NCI-H748 (cell line): ENCODE results near the gene IQSEC1.

Experiments used
- DNase-seq: peaks from one replicate; lab custom pipeline; 2025; ENCODE audit not compliant: unreplicated experiment; lab: John Stamatoyannopoulos, UW

IQSEC1 gene

DNA sequence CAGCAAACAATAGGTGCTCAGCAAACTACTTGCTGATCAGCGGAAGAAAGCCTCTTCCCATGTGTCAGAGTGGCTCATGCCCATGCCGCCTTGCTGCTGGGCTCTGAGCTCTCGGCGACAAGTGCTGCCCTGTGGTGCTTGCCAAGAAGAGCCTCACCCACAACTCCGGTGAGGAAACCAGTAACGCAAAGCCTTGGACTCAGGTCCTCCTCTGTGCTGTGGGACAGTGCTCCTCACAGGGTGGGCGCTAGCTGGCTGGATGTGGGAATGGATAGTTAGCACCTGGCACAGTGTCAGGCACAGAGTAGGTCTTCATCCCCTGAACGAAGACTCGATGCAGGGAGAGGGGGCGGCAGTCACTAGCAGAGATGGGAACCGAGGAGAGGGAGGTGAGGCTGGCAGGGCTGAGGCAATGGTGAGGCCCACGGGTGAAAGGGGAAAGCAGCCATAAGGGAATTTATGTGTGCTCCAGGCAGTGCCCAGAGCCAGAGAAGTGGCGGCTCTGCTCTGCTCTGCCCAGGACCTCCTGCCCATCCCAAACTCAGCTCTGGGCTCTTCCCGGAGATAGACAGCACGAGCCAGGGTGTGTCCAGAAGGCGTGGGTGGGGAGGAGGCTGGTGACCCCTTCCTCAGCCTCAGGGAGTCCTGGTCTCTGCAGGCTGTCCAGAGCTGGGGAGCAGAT, 55.7 kb downstream of the IQSEC1 start:
- DNase-seq: no peak

DNA sequence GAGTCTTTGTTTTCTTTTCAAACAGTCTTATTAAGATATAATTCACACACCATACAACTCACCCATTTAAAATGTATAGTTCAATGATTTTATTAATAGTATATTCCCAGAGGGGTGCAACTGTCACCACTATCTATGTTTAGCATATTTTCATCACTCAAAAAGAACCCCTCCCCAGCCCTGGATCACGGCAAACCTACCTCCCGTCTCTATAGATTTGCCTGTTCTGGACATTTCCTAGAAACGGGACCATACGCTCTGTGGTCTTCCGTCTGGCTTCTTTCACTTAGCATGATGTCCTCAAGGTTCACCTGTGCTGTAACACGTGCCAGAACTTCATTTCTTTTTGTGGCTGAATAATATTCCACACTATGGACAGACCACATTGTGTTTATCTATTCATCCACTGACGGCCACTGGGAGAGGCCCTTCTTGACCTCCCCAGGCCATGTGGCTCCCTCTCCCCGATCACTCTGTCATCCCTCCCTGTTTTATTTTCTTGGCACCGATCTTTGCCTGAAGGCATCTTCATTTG, 56.4 kb downstream of the IQSEC1 start:
- DNase-seq: no peak

DNA sequence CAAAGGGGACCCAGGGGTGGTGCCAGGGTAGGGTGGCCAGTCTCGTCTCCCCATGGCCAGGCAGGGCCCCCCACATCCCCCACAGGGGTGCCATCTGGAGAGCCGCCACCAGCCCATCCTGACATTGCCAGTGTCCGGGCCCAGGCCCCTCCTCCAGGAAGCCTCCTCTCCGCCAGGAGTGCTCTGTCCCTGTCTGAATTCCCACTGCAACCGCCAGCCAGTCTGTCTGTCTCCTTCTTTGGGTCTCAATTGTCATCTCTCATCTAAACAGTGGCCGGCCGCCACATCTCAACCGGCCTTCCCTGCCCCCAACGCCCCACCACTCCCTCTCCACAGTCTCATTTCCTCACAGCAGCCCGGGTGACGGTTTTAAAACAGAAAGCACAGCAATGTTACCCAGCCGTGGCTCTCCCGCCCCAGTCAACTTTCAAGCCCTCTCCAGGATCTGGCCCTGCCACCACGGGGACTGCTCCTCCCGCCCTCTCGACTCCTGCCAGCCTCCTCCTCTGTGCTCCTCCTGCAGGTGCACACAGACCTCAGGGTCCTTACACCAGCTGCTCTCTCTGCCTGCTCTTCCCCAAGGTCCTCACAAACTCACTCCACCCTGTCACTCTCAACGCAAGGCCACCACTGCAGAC, 57.0 kb downstream of the IQSEC1 start:
- no peak for DNase-seq

DNA sequence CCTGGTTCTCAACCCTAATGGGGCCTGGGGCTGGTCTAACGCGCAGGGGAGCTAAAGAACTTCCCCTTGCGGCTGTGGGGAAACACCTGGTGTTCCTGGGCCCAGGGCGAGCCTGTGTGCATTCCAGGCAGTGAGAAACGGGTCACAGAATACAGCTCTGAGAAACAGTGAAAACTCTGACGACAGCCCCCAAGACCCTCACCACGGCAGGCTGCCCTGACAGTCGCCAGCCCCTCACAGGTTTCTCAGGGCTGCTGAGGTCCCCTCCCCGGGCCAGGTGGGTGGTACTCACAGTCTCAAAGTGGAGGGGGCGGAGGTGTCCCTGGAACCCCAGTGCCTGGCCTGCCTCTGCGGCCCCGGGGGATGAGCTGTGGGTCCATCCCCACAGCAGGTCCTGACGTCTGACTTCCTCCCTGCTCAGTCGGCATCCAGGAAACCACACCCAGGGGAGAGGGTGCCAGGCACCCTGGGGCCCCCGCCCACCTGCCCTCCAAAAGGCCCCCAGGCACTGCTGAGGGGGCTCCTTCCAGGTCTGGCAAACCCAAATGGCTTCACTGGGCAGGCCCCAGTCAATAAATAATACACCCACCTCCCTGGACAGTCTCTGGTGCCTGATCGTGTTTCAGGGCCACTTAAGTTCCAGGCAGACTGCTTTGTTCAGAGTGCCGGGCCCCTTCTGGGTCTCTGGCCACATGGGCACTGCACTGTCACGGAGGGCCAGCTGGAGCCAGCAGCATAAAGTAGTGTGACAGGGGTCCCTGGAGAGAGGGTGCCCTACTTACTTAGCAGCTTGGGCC, 57.7 kb downstream of the IQSEC1 start:
- DNase-seq: no peak

DNA sequence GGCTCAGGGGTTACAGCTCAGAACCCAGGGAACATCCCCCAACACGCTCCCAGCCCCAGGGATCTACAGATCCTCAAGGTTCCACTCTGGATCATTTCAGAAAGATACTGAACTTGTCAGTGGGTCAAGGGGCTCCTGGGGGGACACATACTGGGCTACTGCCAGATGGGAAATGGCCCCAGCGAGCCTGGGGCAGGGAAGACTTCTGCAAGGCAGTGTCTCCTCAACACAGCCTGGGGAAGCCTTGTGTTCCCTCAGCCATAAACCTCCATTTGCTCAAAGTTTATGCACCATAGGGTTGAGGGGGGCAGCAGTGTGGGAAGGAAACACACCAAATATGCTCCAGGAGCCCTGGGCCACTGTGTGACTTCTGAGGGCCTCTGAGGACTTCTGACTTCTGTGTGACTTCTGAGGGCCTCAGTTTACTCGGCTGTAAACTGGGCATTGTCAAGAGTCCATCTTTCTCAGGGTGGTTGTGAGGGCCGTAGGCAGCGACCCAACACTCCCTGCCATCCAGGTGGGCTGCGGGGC, 58.4 kb downstream of the IQSEC1 start:
- DNase-seq: no peak

DNA sequence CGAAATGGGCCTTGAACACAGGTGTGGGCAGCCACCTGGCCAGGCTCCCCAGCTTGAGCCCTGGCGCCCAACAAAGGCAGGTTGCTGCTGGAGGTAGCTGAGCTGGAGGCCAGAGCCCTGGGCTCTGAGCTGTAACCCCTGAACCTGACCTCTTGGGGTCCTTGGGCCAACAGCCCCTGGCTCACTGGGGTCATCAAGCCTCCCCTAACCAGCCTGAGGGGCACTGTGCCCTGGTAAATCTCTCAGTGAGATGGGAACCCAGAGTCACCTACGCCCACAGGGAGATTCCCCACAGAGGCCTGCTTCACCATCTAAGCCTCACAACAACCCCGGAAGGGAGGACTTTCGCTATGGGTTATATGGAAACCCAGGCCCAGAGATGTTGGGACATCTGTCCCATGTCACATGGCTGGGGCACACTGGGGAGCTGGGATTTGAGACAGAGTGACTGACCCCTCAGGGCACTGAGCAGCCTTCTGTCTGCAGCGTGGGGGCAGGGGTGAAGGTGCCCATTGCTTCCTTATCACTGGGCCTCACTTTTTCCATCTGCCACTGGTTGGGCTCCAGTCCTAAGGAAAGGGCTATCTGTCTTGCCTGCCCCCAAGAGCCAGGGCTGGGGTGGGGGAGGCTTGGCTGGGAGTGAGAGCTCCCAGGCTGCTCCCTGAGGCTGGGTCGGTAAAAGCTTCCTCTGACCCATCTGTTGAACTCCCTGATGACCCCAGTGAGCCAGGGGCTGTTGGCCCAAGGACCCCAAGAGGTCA, 59.1 kb downstream of the IQSEC1 start:
- DNase-seq: no peak

DNA sequence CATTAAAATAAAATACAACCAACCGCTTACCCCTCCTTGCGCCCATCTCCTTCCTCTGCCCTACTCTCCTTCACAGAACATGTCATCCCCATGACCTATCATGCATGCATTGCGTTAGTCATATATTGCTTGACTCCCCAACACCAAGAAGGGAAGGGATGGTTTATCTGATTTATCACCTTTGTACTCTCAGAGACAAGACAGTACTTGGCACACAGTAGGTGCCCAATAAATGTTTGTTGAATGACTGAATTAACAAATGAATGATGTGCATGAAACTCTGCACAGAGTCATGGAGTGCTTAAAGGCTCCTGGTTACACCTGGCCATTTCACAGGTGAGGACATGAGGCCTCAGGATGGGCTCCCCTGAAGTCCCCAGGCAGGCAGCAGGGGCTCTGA, 59.7 kb downstream of the IQSEC1 start:
- DNase-seq: no peak

DNA sequence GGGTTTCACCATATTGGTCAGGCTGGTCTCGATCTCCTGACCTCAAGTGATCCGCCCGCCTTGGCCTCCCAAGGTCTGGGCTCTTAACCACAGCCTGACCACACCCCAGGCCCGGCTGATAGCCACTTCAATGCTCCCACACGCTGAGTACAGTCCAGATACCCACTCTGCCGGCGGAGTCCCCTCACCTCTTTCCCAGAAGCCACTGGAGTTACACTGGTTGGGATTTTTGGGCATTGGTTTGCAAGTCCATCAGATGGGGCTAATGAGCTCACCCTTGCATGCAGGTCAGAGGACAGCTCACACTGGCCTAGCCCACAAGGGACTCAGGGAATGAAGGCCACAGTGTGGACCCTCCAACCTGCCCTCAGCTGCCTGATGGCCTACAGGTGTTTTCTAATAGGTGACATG, 60.1 kb downstream of the IQSEC1 start:
- no peak for DNase-seq

DNA sequence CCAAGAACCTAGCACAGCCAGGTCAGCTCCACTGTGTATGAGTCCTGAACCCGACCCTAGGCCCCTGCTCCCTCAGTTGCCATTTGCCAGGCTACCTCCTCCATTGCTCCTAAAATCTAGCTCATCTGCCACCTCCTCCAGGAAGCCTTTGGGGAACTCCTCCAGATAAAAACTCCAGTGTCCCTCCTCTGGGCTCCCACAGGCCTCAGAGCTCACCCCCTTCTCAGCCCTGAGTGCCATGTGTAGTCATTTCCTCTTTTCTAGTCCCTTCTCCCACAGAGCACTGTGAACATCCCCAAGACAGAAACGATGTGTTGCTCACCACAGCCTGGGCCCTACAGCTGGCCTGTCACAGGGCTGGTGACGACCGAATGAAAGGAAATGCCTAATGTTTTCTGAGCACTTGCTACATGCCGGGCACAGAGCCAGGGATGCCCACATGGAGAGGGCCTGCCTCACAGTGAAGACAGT, 61.0 kb downstream of the IQSEC1 start:
- DNase-seq: no peak

DNA sequence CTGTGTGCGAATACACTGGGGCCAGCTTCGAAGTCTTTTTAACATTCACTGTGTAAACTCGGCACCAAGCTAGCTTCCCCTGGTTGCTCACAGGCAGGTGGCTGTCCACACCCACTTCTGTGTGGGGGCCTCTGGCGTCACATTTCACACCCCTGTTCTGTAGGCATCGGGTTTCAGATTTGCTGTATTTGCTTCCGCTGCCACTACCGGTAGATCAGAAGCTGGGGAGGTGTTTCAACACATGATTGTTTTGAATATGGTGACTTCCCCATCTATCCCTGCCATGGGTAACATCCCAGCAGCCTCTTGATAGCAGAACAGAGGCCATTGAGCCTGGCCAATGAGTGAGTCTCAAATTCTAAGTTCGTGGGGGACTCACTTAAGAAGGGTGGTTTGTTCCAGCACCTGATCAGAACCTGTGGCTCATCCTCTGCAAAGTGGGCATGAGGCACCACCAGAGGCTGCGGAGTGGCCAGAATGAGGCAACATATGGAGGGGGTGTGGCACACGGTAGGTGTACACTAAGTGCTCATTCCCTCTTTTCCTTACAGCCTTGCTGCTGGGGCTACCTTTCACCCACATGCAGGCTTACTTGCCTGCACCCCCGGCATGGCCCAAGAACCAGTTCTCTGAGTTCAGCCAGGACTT, 61.5 kb downstream of the IQSEC1 start:
- peak; percentile 31 for DNase-seq

DNA sequence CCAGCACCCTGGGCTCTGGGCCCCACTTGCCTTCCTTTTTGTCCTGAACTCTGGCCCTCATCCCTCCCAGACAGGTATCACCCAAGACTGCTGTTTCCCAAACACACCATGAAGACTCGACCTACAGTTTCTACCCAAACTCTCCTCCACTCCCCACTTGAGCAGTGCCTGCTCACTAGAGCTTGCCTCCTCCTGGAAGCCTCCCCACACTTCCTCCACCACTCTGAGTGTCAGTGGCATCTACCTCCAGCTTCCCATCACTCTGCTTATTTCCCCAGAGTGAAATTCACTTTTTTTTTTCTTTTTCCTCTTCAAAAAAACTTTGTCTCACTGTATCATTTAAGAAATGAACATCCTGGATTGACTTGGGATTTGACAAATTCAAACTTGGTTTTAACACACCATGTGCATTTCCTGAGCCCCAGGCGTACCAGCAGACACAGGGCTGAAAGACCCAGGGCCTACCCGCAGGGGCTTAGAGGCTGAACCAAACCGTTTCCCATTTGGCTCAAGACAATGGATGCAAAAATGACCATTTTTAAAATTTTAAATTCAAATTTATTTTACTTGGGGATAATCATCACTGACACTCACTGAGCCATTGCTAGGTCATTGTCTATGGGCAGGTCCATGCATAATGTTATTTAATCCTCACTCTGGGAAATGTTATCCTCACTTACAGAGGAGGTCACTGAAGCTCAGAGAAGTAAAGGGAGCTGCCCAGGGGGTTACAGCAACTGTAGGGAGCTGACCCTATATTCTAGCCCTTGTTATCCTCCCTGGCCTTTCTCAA, 62.3 kb downstream of the IQSEC1 start:
- no peak for DNase-seq

DNA sequence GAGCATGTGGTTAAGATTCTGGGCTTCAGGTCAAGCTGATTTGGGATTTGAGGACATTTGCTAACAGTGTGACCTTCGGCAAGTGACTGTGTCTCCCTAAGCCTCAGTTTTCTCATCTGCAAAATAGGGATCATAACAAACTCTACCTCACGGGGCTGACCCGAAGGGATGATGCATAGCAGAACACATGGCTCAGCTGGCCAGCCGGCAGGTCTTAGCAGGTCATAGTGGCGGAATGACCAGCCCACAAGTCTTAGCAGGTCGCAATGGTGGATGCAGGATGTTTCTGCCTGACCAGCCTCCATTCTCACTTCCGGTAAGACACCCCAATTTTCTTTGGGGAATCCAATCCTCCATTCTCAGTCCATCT, 63.3 kb downstream of the IQSEC1 start:
- no peak for DNase-seq

DNA sequence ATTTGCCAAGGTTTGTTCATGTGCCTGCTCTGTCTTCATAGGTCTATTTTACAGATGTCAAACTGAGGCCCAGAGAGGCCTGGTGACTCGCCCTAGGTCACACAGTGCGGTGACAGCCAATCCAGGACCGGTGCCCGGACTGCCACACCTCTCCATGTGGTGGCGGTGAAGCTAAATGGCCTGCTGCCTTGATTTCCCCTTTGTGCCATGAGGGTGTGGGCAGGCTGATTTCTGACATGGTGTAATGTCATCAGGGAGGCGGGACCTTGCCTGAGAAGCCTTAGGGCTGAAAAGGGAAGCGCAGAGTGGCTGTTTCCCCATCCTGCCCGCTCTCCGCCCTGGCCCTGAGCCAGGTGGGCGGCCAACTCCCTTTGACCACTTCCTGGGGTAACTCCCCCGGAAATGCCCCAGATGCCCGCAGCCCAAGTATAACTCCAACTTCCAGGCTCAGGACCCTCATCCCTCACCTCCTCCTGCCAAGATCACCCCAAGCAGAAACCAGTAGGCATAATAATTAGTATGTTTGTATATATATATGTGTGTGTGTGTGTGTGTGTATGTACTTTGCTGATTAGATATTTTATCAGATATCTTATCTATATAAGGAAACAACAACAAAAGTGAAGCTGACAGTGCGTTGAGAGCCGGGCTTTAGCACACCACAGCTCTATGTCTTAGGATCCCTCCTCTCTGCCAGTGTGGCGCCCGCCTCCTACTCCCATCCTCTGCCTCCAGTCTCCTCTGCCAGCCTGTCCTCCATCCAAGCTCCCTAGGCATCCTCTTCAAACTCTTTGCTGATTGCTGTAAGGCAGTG, 63.9 kb downstream of the IQSEC1 start:
- no peak for DNase-seq

DNA sequence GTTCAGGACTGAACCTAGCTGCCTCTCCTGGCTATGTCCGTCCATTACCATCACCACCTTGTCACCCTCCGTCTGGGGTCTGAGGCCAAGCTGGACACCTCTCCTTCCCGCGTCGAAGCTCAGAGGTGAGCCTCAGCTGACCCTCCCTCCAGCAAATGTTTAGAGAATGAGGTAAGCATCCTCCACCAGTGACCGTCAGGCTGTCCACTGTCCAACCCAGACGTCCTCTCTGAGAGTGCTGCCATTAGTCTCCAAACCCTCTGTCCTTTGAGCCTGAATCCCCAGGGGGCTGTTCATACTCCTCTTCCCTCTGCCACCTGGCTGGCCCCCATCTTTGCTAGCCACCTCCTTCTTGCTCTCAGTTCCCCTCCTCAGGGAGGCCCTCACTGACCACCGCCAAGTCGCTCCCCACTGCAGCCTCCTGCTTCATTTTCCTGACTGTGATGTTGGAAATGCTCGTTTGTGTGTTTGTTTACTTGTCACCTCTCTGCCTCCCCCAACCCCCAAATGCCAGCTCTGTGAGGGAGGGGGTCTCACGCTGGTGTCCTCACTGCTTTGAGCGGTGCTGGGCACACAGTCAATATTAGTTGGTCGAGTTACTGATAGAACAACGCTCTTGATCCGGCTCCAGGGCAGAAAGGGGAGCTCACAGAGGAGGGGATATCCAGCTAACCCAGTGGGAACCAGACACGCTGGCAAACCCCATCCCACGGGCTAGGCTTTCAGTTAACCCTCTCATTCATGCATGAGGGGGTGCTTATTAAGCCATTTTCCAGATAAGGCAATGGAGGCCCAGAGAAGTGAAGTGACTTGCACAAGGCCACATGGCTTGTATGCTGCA, 64.9 kb downstream of the IQSEC1 start:
- DNase-seq: no peak

DNA sequence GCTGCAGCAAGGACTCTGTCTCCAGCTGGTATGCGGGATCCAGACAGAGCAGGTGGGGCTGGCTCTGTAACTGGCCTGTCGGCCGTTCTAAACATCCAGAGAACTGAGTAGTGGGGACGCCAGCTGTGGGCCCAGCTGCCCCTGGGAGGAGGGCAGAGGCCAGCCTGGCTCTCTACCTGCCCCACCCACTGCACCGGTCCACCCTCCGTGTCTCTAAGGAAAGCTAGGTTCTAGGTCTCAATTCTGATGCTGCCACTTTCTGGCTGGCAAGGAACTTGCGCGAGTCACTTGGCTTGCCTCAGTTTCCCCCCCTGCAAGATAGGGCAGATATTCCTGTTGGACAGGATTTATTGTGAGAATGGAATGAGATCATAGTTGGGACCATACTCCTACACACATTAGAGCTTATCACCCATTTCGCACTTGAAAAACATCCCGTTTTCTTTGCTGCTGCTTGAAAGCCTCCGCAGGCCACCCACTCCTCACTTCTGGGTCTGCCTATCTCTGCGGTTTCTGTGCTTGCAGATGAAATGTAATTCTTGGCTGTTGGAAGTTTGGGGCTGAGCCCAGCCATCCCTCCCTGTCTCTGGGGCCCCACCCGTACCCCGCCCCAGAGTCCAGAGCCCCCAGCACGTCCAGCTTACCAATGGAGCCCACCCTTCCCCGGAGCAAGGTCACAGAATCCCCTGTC, 65.8 kb downstream of the IQSEC1 start:
- no peak for DNase-seq

DNA sequence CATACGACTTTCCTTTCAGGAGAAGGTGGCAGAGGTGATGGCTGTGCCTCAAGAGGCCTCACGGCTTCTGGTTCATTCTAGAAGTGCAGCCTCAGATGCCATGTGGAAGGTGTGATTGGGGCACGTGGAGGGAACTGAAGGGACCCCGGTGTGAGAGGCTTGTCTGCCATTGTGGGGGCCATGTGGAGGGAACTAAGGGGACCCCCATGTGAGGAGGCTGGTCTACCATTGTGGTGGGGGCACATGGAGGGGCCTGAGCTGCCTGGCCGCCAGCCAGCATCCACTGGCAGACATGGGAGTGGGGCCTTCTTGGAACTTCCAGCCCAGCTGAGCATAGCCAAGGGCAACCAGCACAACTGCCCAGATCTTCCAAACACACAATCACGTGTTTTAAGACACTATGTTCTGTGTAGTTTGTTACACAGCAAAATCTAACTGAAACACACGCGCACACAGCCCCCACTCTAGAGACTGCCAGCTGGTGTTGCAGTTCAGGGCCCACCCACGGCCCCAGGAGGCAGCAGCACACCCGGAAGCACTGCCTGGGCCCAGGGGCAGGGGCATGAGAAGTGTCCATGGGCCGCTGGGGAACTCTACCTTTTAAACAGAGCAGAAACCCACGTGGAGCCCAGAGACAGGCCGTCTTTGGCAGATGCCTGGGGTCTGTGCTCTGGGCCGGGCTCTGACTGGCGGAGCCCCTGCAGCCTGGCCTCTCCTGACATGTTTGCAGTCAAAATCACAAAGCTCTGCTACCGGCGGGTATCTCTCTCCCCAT, 66.8 kb downstream of the IQSEC1 start:
- DNase-seq: no peak

DNA sequence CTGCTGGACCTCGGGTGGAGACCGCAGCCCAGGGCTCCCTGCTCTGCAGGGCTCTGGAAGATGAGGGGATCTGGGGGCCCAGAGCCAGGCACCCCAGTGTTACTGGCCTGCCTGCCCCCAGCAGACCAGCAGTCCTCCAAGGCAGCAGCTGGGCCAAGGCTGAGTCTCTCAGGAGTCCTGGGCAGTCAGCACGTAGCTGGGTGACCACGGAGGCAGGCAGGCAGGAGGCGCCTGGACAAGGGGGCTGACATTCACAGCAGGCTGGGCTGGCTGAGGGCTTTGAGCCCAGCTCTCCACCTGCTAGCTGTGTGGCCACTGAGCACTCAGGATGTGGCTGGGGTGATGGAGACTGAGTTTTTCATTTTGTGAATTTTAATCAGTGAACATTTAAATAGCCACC, 67.9 kb downstream of the IQSEC1 start:
- DNase-seq: no peak
